T-cell (primary cell): Measurements from ENCODE around the gene DMRTB1. TPM values are rescaled to one million over a fixed set of nuclear protein-coding genes. Genes with fewer than 3 reads are reported as not detected.

Experiments
- ATAC-seq, 4 experiments: fragments of 200-7000 bp in 3 of 4; fragments of 150-1000 bp in 1 of 4; cut with Tn5 transposase; replicated peaks in 1 of 4; 1 replicate in 3 of 4; 2 replicates in 1 of 4; pipeline ENCODE4 v1.10.0; 2021; ENCODE audit warnings: moderate library complexity in 3 of 4, mild to moderate bottlenecking in 2 of 4, moderate number of reproducible peaks in 1 of 4
- CTCF ChIA-PET, 2 donors: fragments of 300-600 bp; sonication (Branson Sonifier 250); formaldehyde crosslinking; loops; one replicate each; lab custom pipeline; 2022; ENCODE audit warnings: antibody characterized with exemption in 2 of 2; lab: Charles Lee
- POLR2A ChIA-PET, 2 donors: fragments of 300-600 bp; sonication (Branson Sonifier 250); formaldehyde crosslinking; loops; one replicate each; lab custom pipeline; 2022; ENCODE audit warnings: antibody characterized with exemption in 2 of 2; lab: Charles Lee
- DNase-seq, 35 experiments: peaks; one replicate each; pipeline versions ENCODE4 v3.0.0 to v3.0.0-alpha.2; 2013 to 2023
- H3K27ac ChIP-seq: one replicate; pipeline ENCODE4 v1.5.1; 2013; ENCODE audit warnings: low read length
- H3K27me3 ChIP-seq, 2 experiments: replicated peaks in 1 of 2; 1 replicate in 1 of 2; 2 replicates in 1 of 2; pipeline versions ENCODE4 v1.6.1 to v1.7.0; 2013; ENCODE audit warnings: low read length in 1 of 2, mixed read lengths in 1 of 2; ENCODE audit not compliant: control insufficient read depth in 2 of 2, insufficient read depth in 2 of 2; ENCODE audit errors: extremely low read depth in 1 of 2
- H3K36me3 ChIP-seq, 2 donors: 1 replicate in 1 of 2; 2 replicates in 1 of 2; pipeline versions ENCODE4 v1.6.1 to v1.7.0; 2013; ENCODE audit warnings: low read length in 1 of 2; ENCODE audit not compliant: control insufficient read depth in 2 of 2, insufficient read depth in 1 of 2; ENCODE audit errors: extremely low read depth in 1 of 2
- H3K4me1 ChIP-seq, 2 experiments: 1 replicate in 1 of 2; 2 replicates in 1 of 2; pipeline versions ENCODE4 v1.6.1 to v1.7.0; 2013; ENCODE audit warnings: low read length in 2 of 2, mixed read lengths in 1 of 2; ENCODE audit not compliant: insufficient read depth in 2 of 2, control insufficient read depth in 1 of 2; ENCODE audit errors: extremely low read depth in 1 of 2
- H3K4me3 ChIP-seq, 2 donors: 1 replicate in 1 of 2; 2 replicates in 1 of 2; pipeline versions ENCODE4 v1.5.1 to v1.7.0; 2013; ENCODE audit warnings: mild to moderate bottlenecking in 2 of 2, low read length in 1 of 2, moderate library complexity in 1 of 2; ENCODE audit not compliant: control insufficient read depth in 1 of 2; ENCODE audit errors: extremely low read depth in 1 of 2
- H3K9me3 ChIP-seq: 2 replicates; pipeline ENCODE4 v1.7.0; 2013
- H3K27ac Mint-ChIP-seq, 2 donors: one replicate each; pipeline ENCODE4 v1.8.0; 2020 to 2021; ENCODE audit warnings: mild to moderate bottlenecking in 2 of 2, mixed read lengths in 2 of 2
- H3K27me3 Mint-ChIP-seq, 2 donors: one replicate each; pipeline ENCODE4 v1.8.0; 2021 to 2022; ENCODE audit warnings: mixed read lengths in 2 of 2
- H3K36me3 Mint-ChIP-seq: one replicate; pipeline ENCODE4 v1.8.0; 2021; ENCODE audit warnings: mixed read lengths
- H3K4me1 Mint-ChIP-seq, 3 donors: one replicate each; pipeline ENCODE4 v1.8.0; 2020 to 2022; ENCODE audit warnings: mixed read lengths in 3 of 3, mild to moderate bottlenecking in 1 of 3
- H3K4me3 Mint-ChIP-seq, 3 donors: one replicate each; pipeline ENCODE4 v1.8.0; 2020 to 2022; ENCODE audit warnings: mild to moderate bottlenecking in 3 of 3, mixed read lengths in 3 of 3, moderate library complexity in 3 of 3
- H3K9me3 Mint-ChIP-seq, 3 donors: one replicate each; pipeline ENCODE4 v1.8.0; 2020 to 2022; ENCODE audit warnings: mixed read lengths in 3 of 3
- WGBS: methylation state at CpG from one replicate; pipeline ENCODE4 v1.1.5; 2013; ENCODE audit warnings: missing lambda C conversion rate; ENCODE audit not compliant: insufficient coverage; 5-methylcytosine and 5-hydroxymethylcytosine counted together
- total RNA-seq, 35 experiments: library from RNA in 6 of 35; stranded (reverse) in 6 of 35; fragments of 120-200 nt in 1 of 35; gene quantifications; one replicate each; pipeline versions ENCODE4 v1.2.1 to v1.2.4 and lab custom pipeline; 2013 to 2026

The DMRTB1 gene
- total RNA-seq, 5 donors from 2014 or later (not counting 1 experiment from before 2014, with no cell fraction given), result not detected

DNA sequence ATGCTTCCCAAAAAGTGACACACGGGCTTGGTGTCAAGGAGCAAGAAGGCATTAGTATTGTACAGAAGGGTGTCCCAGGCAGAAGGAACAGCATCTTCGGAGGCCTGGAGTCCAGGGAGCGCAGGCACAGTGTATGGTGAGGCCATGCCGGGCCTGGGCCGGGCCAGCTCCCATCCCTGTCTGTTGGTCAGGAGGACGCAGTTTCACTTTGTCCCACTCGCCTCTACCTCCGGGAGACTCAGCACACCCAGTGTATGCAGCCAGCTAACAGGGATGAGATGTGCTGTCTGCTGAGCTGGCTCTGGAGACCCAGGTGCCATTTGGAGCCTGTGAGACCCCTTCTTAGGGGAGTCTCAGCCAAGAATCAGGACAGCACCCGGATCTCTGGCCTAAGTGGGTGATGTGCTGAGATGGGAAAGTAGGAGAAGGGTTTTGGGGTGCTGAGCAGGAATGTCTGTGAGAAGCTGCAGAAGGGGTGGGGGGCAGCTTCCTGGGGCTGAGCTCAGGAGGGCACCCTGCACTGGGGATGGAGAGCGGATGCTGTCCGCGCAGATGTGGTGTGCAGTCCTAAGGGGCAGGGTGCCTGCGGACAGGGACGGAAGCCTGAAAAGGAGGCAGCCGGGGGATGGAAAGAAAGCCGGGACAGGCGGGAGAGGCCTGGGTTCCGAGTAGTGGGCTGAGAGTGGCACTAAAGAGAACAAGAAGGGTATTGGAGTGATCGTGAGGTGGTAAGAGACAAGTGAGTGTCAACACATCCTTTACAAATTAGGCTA is 25.7 kb downstream of the DMRTB1 start:
- H3K9me3 ChIP-seq, result no peaks in the 10 kb centered on the region
- ATAC-seq (no peak), DNase-seq (no peak)
- no peak overlapping the region for H3K27ac ChIP-seq
- CTCF ChIA-PET, result interaction anchor here in 1 of 2 donors (0.7 kb wide), 1 partner anchor 188 kb away, joined by 3 read pairs; no protein-coding TSS in a partner anchor
- H3K4me3 ChIP-seq, result no peak overlapping the region
- Mint-ChIP-seq H3K27ac (no peak overlapping the region), H3K4me3 (no peak overlapping the region), H3K4me1 (peaks cover 0 to 10% (median 5%) of the 10 kb centered on the region in 3 donors), H3K27me3 (peaks cover 26 to 48% of the 10 kb centered on the region in 2 donors), H3K9me3 (no peaks in the 10 kb centered on the region), H3K36me3 (no peaks in the 10 kb centered on the region)
- H3K27me3 ChIP-seq, result peaks cover 0 to 54% of the 10 kb centered on the region in 2 experiments
- WGBS, result 91% methylated on average over 17 of the region's 19 CpGs
- peaks cover 0 to 8% of the 10 kb centered on the region in 2 experiments for H3K4me1 ChIP-seq
- POLR2A ChIA-PET, result no interaction called here
- no peaks in the 10 kb centered on the region for H3K36me3 ChIP-seq

DNA sequence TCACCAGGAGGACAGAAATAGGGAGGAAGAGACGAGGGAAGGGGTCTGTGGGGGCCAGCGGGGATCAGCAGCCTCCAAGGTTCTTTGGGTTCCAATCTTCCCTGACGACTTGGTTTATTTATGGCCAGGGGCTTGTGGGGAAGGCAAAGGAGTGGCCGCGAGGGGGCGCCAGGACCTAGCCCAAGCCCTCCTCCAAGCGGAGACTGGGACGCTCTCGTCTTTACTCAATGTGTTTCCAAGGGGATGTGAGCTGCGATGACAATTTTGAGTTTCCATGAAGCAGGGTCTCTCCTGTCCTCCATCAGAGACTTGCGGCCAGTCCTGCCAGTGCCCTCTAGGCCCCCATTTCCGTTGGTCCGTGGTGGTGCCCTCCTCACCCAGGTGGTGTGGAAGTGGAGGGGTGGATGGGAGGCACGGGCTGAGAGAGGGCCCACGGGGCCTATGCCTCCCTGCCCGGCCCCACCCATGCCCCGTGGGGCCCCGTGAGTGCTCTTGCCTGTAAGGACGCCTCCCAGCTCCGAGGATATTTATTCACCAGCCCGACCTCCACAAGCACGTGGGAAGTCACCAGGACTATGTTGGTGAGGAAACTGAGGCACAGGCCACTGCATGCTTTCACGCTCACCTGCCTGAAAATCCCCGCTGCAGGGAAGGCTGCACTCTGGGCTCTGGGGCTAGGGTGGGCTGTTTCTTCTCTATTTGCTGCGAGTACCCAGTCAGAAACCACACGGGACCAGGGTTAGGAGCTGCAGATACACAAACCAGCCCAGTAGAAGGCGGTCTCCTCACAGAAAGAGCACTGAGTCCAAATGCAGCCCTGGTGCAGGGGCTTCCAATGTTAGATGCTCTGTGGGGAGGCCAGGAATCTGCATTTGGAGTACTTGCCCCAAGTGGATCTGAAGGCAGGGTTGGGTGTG is 26.5 kb downstream of the DMRTB1 start:
- no peaks in the 10 kb centered on the region for H3K36me3 ChIP-seq
- Mint-ChIP-seq H3K4me1 (peaks cover 0 to 10% (median 5%) of the 10 kb centered on the region in 3 donors), H3K27me3 (peaks cover 30 to 52% of the 10 kb centered on the region in 2 donors), H3K27ac (no peak overlapping the region), H3K36me3 (no peaks in the 10 kb centered on the region), H3K9me3 (no peaks in the 10 kb centered on the region), H3K4me3 (no peak overlapping the region)
- H3K9me3 ChIP-seq, result no peaks in the 10 kb centered on the region
- WGBS, result 47% methylated on average over 14 of the region's 27 CpGs
- no peak overlapping the region for H3K27ac ChIP-seq
- CTCF ChIA-PET, result interaction anchor here in 1 of 2 donors (0.7 kb wide), 1 partner anchor 187 kb away, joined by 3 read pairs; no protein-coding TSS in a partner anchor
- H3K4me1 ChIP-seq, result peaks cover 0 to 8% of the 10 kb centered on the region in 2 experiments
- peaks cover 0 to 60% of the 10 kb centered on the region in 2 experiments for H3K27me3 ChIP-seq
- POLR2A ChIA-PET, result interaction anchor here in 1 of 2 donors (0.6 to 0.8 kb wide), 2 partner anchors 34 to 779 kb away, joined by 3 to 4 read pairs; no protein-coding TSS in a partner anchor
- peak; percentile 38 to 62 (median 55) for ATAC-seq
- no peak overlapping the region for H3K4me3 ChIP-seq
- peak in 31 of 35 experiments; percentile 14 to 79 (median 52) for DNase-seq

- Histone ChIP-seq H3K4me3 (no peak overlapping the region), H3K27me3 (peaks cover 0 to 55% of the 10 kb centered on the region in 2 experiments), H3K27ac (no peak overlapping the region), H3K4me1 (peaks cover 0 to 8% of the 10 kb centered on the region in 2 experiments), H3K9me3 (no peaks in the 10 kb centered on the region), H3K36me3 (no peaks in the 10 kb centered on the region)
- ATAC-seq, result no peak
- DNase-seq, result no peak
- ChIA-PET POLR2A (interaction anchor here in 1 of 2 donors (0.6 to 0.8 kb wide), 2 partner anchors 34 to 779 kb away, joined by 3 to 4 read pairs; no protein-coding TSS in a partner anchor), CTCF (no interaction called here)
- Mint-ChIP-seq H3K4me1 (peaks cover 0 to 10% (median 5%) of the 10 kb centered on the region in 3 donors), H3K36me3 (no peaks in the 10 kb centered on the region), H3K27me3 (peaks cover 33 to 54% of the 10 kb centered on the region in 2 donors), H3K4me3 (no peak overlapping the region), H3K9me3 (no peaks in the 10 kb centered on the region), H3K27ac (no peak overlapping the region)
- 81% methylated on average over 4 of the region's 9 CpGs for WGBS
These were observed 27.3 kb downstream of the DMRTB1 start for GRCh38 chr1:53486395-53487026.

DNA sequence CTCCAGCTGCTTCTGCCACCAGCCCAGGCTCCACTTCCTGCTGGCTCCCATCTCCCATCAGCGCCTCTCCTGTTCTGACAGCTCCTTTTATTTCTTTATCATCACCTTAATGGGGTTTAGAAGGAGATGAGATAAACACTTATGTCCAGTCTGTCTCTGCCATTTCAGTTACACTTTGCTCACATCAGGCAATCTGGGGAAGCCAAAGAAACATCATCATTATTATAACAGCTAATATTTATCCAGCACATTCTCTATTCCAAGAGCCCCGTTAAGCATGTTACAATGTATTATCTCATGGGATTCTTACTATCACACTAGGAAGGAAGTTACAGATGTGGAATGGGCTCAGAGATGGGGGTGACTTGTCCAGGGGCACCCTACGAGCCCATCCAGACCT is 31.2 kb downstream of the DMRTB1 start:
- H3K27ac Mint-ChIP-seq, result no peak overlapping the region
- WGBS, result no CpG with 5 or more reads among the region's 3 CpGs
- CTCF ChIA-PET, result interaction anchor here in 1 of 2 donors (0.7 kb wide), 1 partner anchor 85 kb away, joined by 3 read pairs; no protein-coding TSS in a partner anchor

DNA sequence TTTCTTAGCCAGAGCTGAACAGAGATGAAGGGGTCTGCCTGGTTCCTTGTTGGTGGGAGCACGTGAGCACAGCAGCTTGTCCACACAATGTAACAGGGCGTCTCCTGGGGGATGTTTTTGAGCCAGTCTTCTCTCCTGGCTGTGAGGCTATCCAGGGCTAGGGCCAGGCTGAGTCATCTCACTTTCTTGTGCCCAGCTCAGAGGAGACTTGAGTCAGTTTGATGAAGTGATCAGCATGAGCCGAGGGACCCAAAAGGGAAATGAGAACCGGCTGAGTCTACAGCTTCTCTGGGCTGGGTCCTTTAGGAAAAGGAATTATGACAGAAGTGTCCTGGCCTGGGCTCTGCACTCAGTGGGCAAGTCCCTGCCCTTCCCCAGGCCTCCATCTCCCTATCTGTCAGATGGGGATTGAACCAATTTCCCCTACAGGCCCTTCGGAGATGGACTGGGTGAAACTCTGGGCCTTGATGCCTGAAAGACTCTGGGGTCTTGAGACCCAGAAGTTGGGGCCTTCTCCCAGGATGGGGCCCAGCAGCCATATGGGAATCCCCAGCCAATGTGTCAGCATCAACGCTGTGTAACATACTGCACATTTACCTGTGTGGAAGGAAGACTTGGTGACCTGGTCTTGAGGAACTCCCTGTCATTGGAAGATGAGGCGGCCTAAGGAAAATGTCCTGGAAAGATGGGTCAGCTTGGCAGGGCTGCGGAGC is 36.6 kb downstream of the DMRTB1 start:
- ChIA-PET CTCF (no interaction called here), POLR2A (no interaction called here)
- H3K4me1 Mint-ChIP-seq, result peaks cover 0 to 7% (median 0%) of the 10 kb centered on the region in 3 donors
- peaks cover 3% of the 10 kb centered on the region in 2 donors for H3K27me3 Mint-ChIP-seq
- Histone ChIP-seq H3K4me3 (no peak overlapping the region), H3K27ac (no peak overlapping the region), H3K4me1 (peaks cover 0 to 16% of the 10 kb centered on the region in 2 experiments), H3K36me3 (no peaks in the 10 kb centered on the region), H3K27me3 (peaks cover 0 to 18% of the 10 kb centered on the region in 2 experiments), H3K9me3 (no peaks in the 10 kb centered on the region)
- H3K9me3 Mint-ChIP-seq, result no peaks in the 10 kb centered on the region
- WGBS, result 78% methylated on average over 5 of the region's 8 CpGs
- no peak for ATAC-seq
- no peak for DNase-seq
- no peak overlapping the region for H3K4me3 Mint-ChIP-seq
- H3K36me3 Mint-ChIP-seq, result no peaks in the 10 kb centered on the region
- H3K27ac Mint-ChIP-seq, result no peak overlapping the region

More for the DNA sequence above, 31.2 kb downstream of the DMRTB1 start:
- H3K9me3 ChIP-seq, result no peaks in the 10 kb centered on the region
- no peaks in the 10 kb centered on the region for H3K9me3 Mint-ChIP-seq
- no peaks in the 10 kb centered on the region for H3K36me3 Mint-ChIP-seq
- no peak overlapping the region for H3K27ac ChIP-seq
- ATAC-seq, result no peak
- no peak overlapping the region for H3K4me3 ChIP-seq
- no peak overlapping the region for H3K4me3 Mint-ChIP-seq
- peaks cover 0 to 2% (median 2%) of the 10 kb centered on the region in 3 donors for H3K4me1 Mint-ChIP-seq
- no peaks in the 10 kb centered on the region for H3K36me3 ChIP-seq
- peaks cover 0 to 29% of the 10 kb centered on the region in 2 experiments for H3K27me3 ChIP-seq
- peaks cover 19 to 29% of the 10 kb centered on the region in 2 donors for H3K27me3 Mint-ChIP-seq
- DNase-seq, result no peak
- POLR2A ChIA-PET, result no interaction called here
- peaks cover 0 to 5% of the 10 kb centered on the region in 2 experiments for H3K4me1 ChIP-seq
